SK-N-SH (cell line): ENCODE results near the gene CFAP68.
A peak's percentile ranks its signal among the peaks of the same experiment; 100 is the strongest.

Experiments
- CHD2 ChIP-seq: fragments of 150-350 bp; IDR thresholded peaks from 2 replicates; pipeline ENCODE4 v1.6.1; 2018; ENCODE audit warnings: low read length; ENCODE audit not compliant: partially characterized antibody
- CTCF ChIP-seq: fragments of 200-600 bp; sonication (generic); IDR thresholded peaks from 2 replicates; pipeline ENCODE4 v1.6.1; 2017; ENCODE audit warnings: antibody characterized with exemption, mild to moderate bottlenecking, moderate library complexity
- EP300 ChIP-seq, 2 experiments: IDR thresholded peaks; 2 replicates each; pipeline versions ENCODE4 v1.4.0 to v1.6.1; 2012; ENCODE audit warnings: borderline replicate concordance in 1 of 2, low read depth in 1 of 2, low read length in 1 of 2
- NFIC ChIP-seq: IDR thresholded peaks from 2 replicates; pipeline ENCODE4 v1.4.0; 2012; ENCODE audit warnings: borderline replicate concordance
- NRF1 ChIP-seq: IDR thresholded peaks from 2 replicates; pipeline ENCODE4 v1.6.1; 2012; ENCODE audit warnings: low read depth, mild to moderate bottlenecking, low read length
- RCOR1 ChIP-seq: fragments of 150-350 bp; IDR thresholded peaks from 2 replicates; pipeline ENCODE4 v1.6.1; 2017; ENCODE audit warnings: antibody characterized with exemption, low read length
- REST ChIP-seq: IDR thresholded peaks from 2 replicates; pipeline ENCODE4 v1.6.1; 2012; ENCODE audit warnings: mild to moderate bottlenecking, low read depth, low read length, moderate library complexity
- SIN3A ChIP-seq: IDR thresholded peaks from 2 replicates; pipeline ENCODE4 v1.6.1; 2012; ENCODE audit warnings: low read depth, mild to moderate bottlenecking, low read length, moderate library complexity, borderline replicate concordance
- TAF1 ChIP-seq: IDR thresholded peaks from 2 replicates; pipeline ENCODE4 v1.6.1; 2012; ENCODE audit warnings: low read depth, mild to moderate bottlenecking, low read length, moderate library complexity, borderline replicate concordance
- TEAD4 ChIP-seq: IDR thresholded peaks from 2 replicates; pipeline ENCODE4 v1.4.0; 2012; ENCODE audit warnings: mild to moderate bottlenecking, borderline replicate concordance; ENCODE audit not compliant: insufficient read depth
- YY1 ChIP-seq: IDR thresholded peaks from 2 replicates; pipeline ENCODE4 v1.4.0; 2012; ENCODE audit warnings: low read depth, mild to moderate bottlenecking

GRCh38 chr11:111870886-111871692 lies 8.3 kb upstream of the CFAP68 start, which contains the start of gene ALG9:
- TF ChIP-seq TAF1, result no peak; the same call in 1 of the 2 replicates
- no peak for TF ChIP-seq REST
- peak; percentile 42; the same call in 1 of the 2 replicates for TF ChIP-seq SIN3A
- TF ChIP-seq YY1, result peak; percentile 85
- TF ChIP-seq CTCF, result peak; percentile 46
- TF ChIP-seq NFIC, result no peak
- peak; percentile 47; the same call in 1 of the 2 replicates for TF ChIP-seq NRF1
- TF ChIP-seq EP300 (IDR thresholded peaks at IDR 0.05; ENCODE audit: borderline replicate concordance in 1 of 2, low read depth in 1 of 2, low read length in 1 of 2), result no peak
- no peak for TF ChIP-seq RCOR1
- TF ChIP-seq TEAD4, result no peak
- TF ChIP-seq CHD2, result peak; percentile 6
